Mesendoderm (in vitro differentiated cells): ENCODE measurements around the gene NME4.
"Not testable (repeated sequence)": the region's sequence is repeated elsewhere in the genome, so short reads cannot be mapped to it uniquely, and the experiment has no call there.

Experiments
- DNase-seq: peaks from one replicate; pipeline ENCODE4 v3.0.0; 2013
- H2AK5ac ChIP-seq: 2 replicates; pipeline ENCODE4 v1.6.1; 2013; ENCODE audit warnings: low read length, inconsistent platforms
- H2BK120ac ChIP-seq: 2 replicates; pipeline ENCODE4 v1.6.1; 2013; ENCODE audit warnings: low read depth, mild to moderate bottlenecking, low read length, moderate library complexity, mixed read lengths
- H2BK15ac ChIP-seq: replicated peaks from 2 replicates; pipeline ENCODE4 v1.6.1; 2013; ENCODE audit warnings: low read depth, mild to moderate bottlenecking, moderate library complexity
- H2BK5ac ChIP-seq: 2 replicates; pipeline ENCODE4 v1.6.1; 2013; ENCODE audit warnings: low read length, inconsistent platforms
- H3K18ac ChIP-seq: 2 replicates; pipeline ENCODE4 v1.6.1; 2013; ENCODE audit warnings: mild to moderate bottlenecking, low read length, mixed read lengths
- H3K23ac ChIP-seq: one replicate; pipeline ENCODE4 v1.6.1; 2013; ENCODE audit warnings: low read length
- H3K27ac ChIP-seq: 2 replicates; pipeline ENCODE4 v1.5.1; 2013; ENCODE audit warnings: low read depth, mild to moderate bottlenecking, inconsistent platforms, low read length, moderate library complexity
- H3K27me3 ChIP-seq: 2 replicates; pipeline ENCODE4 v1.6.1; 2013; ENCODE audit warnings: low read length, control low read depth, mild to moderate bottlenecking, inconsistent platforms; ENCODE audit not compliant: insufficient read depth, poor library complexity
- H3K36me3 ChIP-seq: 2 replicates; pipeline ENCODE4 v1.6.1; 2013; ENCODE audit warnings: low read length, inconsistent platforms; ENCODE audit not compliant: control insufficient read depth, insufficient read depth
- H3K4ac ChIP-seq: one replicate; pipeline ENCODE4 v1.6.1; 2013; ENCODE audit warnings: low read depth, mild to moderate bottlenecking, low read length, moderate library complexity
- H3K4me1 ChIP-seq: 2 replicates; pipeline ENCODE4 v1.6.1; 2013; ENCODE audit warnings: low read depth, low read length, inconsistent platforms; ENCODE audit not compliant: control insufficient read depth
- H3K4me2 ChIP-seq: 2 replicates; pipeline ENCODE4 v1.6.1; 2013; ENCODE audit warnings: low read length
- H3K4me3 ChIP-seq: 2 replicates; pipeline ENCODE4 v1.5.1; 2013; ENCODE audit warnings: mild to moderate bottlenecking, low read length
- H3K56ac ChIP-seq: one replicate; pipeline ENCODE4 v1.6.1; 2013; ENCODE audit warnings: low read length
- H3K79me1 ChIP-seq: 2 replicates; pipeline ENCODE4 v1.6.1; 2013; ENCODE audit warnings: low read length, inconsistent platforms
- H3K79me2 ChIP-seq: 2 replicates; pipeline ENCODE4 v1.6.1; 2013; ENCODE audit warnings: mild to moderate bottlenecking, low read length; ENCODE audit not compliant: control insufficient read depth, insufficient read depth
- H3K9ac ChIP-seq: 2 replicates; pipeline ENCODE4 v1.6.1; 2013; ENCODE audit warnings: low read length, inconsistent platforms
- H4K5ac ChIP-seq: one replicate; pipeline ENCODE4 v1.6.1; 2013; ENCODE audit warnings: low read length
- H4K8ac ChIP-seq: one replicate; pipeline ENCODE4 v1.6.1; 2013; ENCODE audit warnings: low read depth, mild to moderate bottlenecking, control low read depth, low read length, moderate library complexity
- WGBS: extraction: QIAGEN DNeasy Blood & Tissue Kit; methylation state at CpG from one replicate; pipeline ENCODE4 v1.1.7; 2013; ENCODE audit warnings: low lambda C conversion rate, missing lambda C conversion rate; ENCODE audit not compliant: insufficient coverage; ENCODE audit errors: extremely low coverage; 5-methylcytosine and 5-hydroxymethylcytosine counted together

The NME4 gene

GRCh38 chr16:411576-412265 is 14.7 kb downstream of the NME4 start:
- DNase-seq = no peak
- no peak overlapping the region for H3K18ac ChIP-seq
- no peak overlapping the region for H4K5ac ChIP-seq
- H4K8ac ChIP-seq = no peak overlapping the region
- no peak overlapping the region for H2BK120ac ChIP-seq
- H3K27me3 ChIP-seq = no peaks in the 10 kb centered on the region
- H3K4me2 ChIP-seq = no peak overlapping the region
- no peaks in the 10 kb centered on the region for H3K4me1 ChIP-seq
- no peaks in the 10 kb centered on the region for H3K79me2 ChIP-seq
- H3K4ac ChIP-seq = no peak overlapping the region
- H2BK5ac ChIP-seq = no peak overlapping the region
- no peaks in the 10 kb centered on the region for H3K79me1 ChIP-seq
- no peak overlapping the region for H3K9ac ChIP-seq
- H3K56ac ChIP-seq = no peak overlapping the region
- H3K27ac ChIP-seq = no peak overlapping the region
- H3K4me3 ChIP-seq = no peak overlapping the region
- H3K23ac ChIP-seq = no peak overlapping the region
- no CpG with 5 or more reads among the region's 26 CpGs for WGBS
- no peak overlapping the region for H2BK15ac ChIP-seq
- H3K36me3 ChIP-seq = no peaks in the 10 kb centered on the region
- no peak overlapping the region for H2AK5ac ChIP-seq

DNA sequence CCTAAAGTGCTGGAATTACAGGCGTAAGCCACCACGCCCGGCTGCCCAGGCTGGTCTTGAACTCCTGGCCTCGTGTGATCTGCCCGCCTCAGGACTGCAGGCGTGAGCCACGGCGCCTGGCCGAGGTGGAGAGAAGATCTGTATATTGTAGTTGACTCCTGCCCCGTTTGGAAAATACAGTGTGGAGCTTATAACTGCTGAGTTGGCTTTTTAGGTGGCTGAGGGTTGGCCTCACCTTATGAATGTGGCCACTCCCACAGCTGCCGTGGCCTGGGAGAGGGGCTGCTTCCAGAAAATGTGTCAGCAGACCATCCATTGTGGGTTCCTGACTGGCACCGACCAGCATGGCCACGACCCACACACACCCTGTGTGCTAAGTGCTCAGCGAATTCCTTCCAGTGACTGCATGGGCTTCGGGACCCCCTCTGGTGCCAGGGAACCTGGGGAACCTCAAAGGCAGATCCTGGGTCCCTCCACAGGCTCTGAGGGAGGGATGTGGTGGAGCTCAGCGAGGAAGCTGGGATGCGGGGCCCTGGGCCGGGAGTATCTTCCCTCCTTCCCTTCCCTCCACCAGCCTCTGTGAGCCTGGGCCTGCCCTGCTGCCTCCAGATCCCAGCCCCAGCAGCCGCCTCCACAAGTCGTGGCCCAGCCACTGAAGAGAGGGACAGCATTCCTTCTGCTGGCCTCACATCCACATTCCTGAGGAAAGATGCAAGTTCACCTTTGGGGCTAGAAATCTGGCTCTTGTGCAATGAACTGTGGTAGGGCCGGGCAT is 17.6 kb downstream of the NME4 start:
- no peak overlapping the region for H3K23ac ChIP-seq
- no CpG with 5 or more reads among the region's 21 CpGs for WGBS
- DNase-seq = no peak
- no peak overlapping the region for H3K56ac ChIP-seq
- no peak overlapping the region for H4K8ac ChIP-seq
- H3K4ac ChIP-seq = no peak overlapping the region
- no peak overlapping the region for H2BK120ac ChIP-seq
- no peak overlapping the region for H3K4me2 ChIP-seq
- no peak overlapping the region for H4K5ac ChIP-seq
- no peaks in the 10 kb centered on the region for H3K79me1 ChIP-seq
- no peak overlapping the region for H3K27ac ChIP-seq
- no peak overlapping the region for H2BK15ac ChIP-seq
- no peak overlapping the region for H3K4me3 ChIP-seq
- no peaks in the 10 kb centered on the region for H3K27me3 ChIP-seq
- no peaks in the 10 kb centered on the region for H3K4me1 ChIP-seq
- no peaks in the 10 kb centered on the region for H3K79me2 ChIP-seq
- no peak overlapping the region for H3K18ac ChIP-seq
- no peak overlapping the region for H3K9ac ChIP-seq
- no peak overlapping the region for H2BK5ac ChIP-seq
- no peaks in the 10 kb centered on the region for H3K36me3 ChIP-seq
- no peak overlapping the region for H2AK5ac ChIP-seq

DNA sequence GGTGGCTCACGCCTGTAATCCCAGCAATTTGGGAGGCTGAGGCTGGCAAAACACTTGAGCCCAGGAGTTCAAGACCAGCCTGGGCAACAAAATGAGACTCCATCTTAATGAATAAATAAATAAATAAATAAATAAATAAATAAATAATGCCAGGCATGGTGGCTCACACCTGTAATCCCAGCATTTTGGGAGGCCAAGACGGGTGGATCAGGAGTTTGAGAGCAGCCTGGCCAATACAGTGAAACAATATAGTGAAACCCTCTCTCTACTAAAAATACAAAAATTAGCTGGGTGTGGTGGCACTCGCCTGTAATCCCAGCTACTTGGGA is 18.1 kb downstream of the NME4 start:
- H4K8ac ChIP-seq, H3K4me1 ChIP-seq, H4K5ac ChIP-seq, H3K4me3 ChIP-seq, H3K79me1 ChIP-seq, H3K4ac ChIP-seq, H3K9ac ChIP-seq, H2AK5ac ChIP-seq, H3K18ac ChIP-seq, H2BK120ac ChIP-seq, H3K4me2 ChIP-seq, H3K27me3 ChIP-seq, H3K56ac ChIP-seq, DNase-seq, H2BK15ac ChIP-seq, H3K27ac ChIP-seq, H3K79me2 ChIP-seq, H2BK5ac ChIP-seq, H3K36me3 ChIP-seq, H3K23ac ChIP-seq: not testable (repeated sequence)
- no CpG with 5 or more reads among the region's 3 CpGs for WGBS

GRCh38 chr16:422179-422578 is 25.2 kb downstream of the NME4 start:
- H3K18ac ChIP-seq, H2AK5ac ChIP-seq, H3K79me2 ChIP-seq, DNase-seq, H3K4me1 ChIP-seq, H2BK15ac ChIP-seq, H3K79me1 ChIP-seq, H3K56ac ChIP-seq, H2BK5ac ChIP-seq, H3K23ac ChIP-seq, H3K4me3 ChIP-seq, H3K9ac ChIP-seq, H2BK120ac ChIP-seq, H4K8ac ChIP-seq, H3K27ac ChIP-seq, H3K4ac ChIP-seq, H3K36me3 ChIP-seq, H3K4me2 ChIP-seq, H3K27me3 ChIP-seq, H4K5ac ChIP-seq: not testable (repeated sequence)
- WGBS = no CpG with 5 or more reads among the region's 13 CpGs

DNA sequence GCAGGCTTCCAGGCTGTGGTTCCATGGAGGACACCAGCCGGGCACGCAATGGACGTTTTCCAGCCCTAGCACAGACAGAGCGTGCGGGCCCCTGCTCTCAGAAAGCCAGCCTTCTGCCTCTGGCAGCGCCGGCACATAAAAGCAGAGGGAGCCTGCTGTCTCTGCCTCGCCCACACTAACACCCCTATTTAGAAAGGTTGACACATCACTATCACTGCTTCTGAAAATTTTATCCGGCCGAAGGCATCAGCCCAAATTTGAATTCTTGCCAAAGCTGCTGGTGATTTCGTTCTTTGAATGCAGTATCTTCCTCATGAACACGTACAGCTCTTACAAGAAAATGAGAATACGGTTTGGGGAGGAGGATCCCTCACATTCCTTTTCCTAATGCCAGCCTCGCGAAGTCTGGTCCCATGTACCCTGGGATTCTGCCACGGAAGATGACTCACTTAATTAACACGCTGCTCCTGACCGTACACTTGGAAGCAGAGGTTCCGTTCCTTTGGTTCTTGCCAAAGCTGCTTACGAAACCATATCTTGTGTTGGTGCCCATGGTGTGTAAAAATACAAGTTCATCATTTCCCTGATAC is 27.1 kb downstream of the NME4 start:
- Histone ChIP-seq H3K18ac (no peak overlapping the region), H3K4me3 (no peak overlapping the region)

More for the DNA sequence above, 27.1 kb downstream of the NME4 start:
- no peak overlapping the region for H2BK5ac ChIP-seq
- WGBS = no CpG with 5 or more reads among the region's 20 CpGs
- no peak overlapping the region for H3K56ac ChIP-seq
- H3K23ac ChIP-seq = no peak overlapping the region
- no peak overlapping the region for H3K27ac ChIP-seq
- no peak overlapping the region for H3K4ac ChIP-seq
- no peak overlapping the region for H4K8ac ChIP-seq
- H3K4me1 ChIP-seq = no peaks in the 10 kb centered on the region
- no peak overlapping the region for H2BK120ac ChIP-seq
- no peak overlapping the region for H2AK5ac ChIP-seq
- no peak for DNase-seq
- peaks cover 7% of the 10 kb centered on the region for H3K27me3 ChIP-seq
- no peak overlapping the region for H4K5ac ChIP-seq
- no peak overlapping the region for H3K4me2 ChIP-seq
- no peak overlapping the region for H3K9ac ChIP-seq
- H3K79me1 ChIP-seq = peaks cover 11% of the 10 kb centered on the region
- H3K79me2 ChIP-seq = peaks cover 17% of the 10 kb centered on the region
- H3K36me3 ChIP-seq = no peaks in the 10 kb centered on the region
- no peak overlapping the region for H2BK15ac ChIP-seq
